ENCODE data around the gene SUV39H1. TPM values are rescaled to one million over a fixed set of nuclear protein-coding genes. Genes with fewer than 3 reads are reported as not detected.

SUV39H1 gene
- total RNA-seq, 1 donor from 2014 or later, result 0.21 TPM

DNA sequence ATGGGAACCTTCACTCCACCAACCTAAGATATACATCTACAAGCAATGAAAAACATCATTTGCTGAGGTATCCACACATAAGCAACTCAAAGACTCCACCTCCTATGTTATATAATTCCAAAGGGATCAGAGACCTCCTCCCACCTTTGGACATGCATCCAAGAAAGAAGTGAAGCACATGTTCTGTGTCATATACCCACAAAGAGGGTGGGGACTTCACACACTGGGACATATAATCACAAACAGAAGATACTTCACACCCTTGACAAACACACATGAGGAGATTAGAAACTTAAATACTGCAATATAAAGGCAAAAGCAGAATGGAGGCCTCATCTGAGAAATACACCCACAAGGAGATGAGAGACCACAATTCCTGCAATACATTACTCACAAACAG lies 25.4 kb downstream of the SUV39H1 start:
- Histone ChIP-seq H3K4me1 (no peaks in the 10 kb centered on the region), H3K36me3 (no peaks in the 10 kb centered on the region), H3K9me3 (no peaks in the 10 kb centered on the region), H3K4me3 (no peak overlapping the region), H3K27me3 (no peaks in the 10 kb centered on the region), H3K27ac (no peak overlapping the region)
- no peak for DNase-seq (ENCODE audit: low spot score in 2 of 2)
- TF ChIP-seq, protein P1, sequence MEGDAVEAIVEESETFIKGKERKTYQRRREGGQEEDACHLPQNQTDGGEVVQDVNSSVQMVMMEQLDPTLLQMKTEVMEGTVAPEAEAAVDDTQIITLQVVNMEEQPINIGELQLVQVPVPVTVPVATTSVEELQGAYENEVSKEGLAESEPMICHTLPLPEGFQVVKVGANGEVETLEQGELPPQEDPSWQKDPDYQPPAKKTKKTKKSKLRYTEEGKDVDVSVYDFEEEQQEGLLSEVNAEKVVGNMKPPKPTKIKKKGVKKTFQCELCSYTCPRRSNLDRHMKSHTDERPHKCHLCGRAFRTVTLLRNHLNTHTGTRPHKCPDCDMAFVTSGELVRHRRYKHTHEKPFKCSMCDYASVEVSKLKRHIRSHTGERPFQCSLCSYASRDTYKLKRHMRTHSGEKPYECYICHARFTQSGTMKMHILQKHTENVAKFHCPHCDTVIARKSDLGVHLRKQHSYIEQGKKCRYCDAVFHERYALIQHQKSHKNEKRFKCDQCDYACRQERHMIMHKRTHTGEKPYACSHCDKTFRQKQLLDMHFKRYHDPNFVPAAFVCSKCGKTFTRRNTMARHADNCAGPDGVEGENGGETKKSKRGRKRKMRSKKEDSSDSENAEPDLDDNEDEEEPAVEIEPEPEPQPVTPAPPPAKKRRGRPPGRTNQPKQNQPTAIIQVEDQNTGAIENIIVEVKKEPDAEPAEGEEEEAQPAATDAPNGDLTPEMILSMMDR (IDR thresholded peaks at IDR 0.05), result no peak
- intact Hi-C loops (cut with DNase I), result no loop called here

DNA sequence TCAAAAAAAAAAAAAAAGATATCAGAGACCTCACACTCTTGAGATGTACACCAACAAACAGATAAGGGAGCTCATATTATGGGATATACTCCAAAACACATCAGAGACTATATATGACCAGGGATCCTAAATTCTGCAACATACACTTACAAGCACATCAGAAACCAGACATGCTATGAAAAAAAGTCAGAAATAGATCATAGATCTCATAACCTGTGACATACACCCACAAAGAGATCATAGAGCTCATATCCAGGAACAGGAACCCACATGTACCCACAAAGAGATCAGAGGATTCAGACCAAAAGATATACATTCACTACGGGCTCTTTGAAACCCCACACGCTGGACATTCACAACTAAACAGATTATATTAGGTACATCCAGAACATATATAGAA lies 30.1 kb downstream of the SUV39H1 start:
- Histone ChIP-seq H3K4me1 (no peaks in the 10 kb centered on the region), H3K4me3 (no peak overlapping the region), H3K36me3 (no peaks in the 10 kb centered on the region), H3K27ac (no peak overlapping the region), H3K9me3 (no peaks in the 10 kb centered on the region), H3K27me3 (no peaks in the 10 kb centered on the region)
- intact Hi-C loops (cut with DNase I), result no loop called here
- no peak for DNase-seq (ENCODE audit: low spot score in 2 of 2)
- TF ChIP-seq, protein P1 (IDR thresholded peaks at IDR 0.05), result no peak

DNA sequence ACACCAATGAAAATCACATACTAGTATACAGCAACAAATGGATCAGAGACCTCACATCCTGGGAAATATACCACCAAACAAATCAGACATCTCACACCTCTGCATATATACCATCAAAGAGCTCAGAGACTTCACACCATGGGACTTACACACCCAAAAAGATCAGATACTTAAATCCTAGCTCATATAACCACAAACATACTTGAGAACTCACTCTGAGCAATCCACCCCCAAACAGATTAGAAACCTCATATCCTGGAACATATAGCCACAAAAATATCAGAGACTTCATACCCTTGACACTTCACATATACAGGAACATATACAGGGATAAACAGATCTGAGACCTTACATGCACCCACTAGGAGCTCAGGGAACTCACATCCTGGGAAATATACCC lies 32.1 kb downstream of the SUV39H1 start:
- Histone ChIP-seq H3K4me3 (no peak overlapping the region), H3K36me3 (no peaks in the 10 kb centered on the region), H3K4me1 (no peaks in the 10 kb centered on the region), H3K27ac (no peak overlapping the region), H3K27me3 (no peaks in the 10 kb centered on the region), H3K9me3 (no peaks in the 10 kb centered on the region)
- TF ChIP-seq, protein P1 (IDR thresholded peaks at IDR 0.05), result no peak
- intact Hi-C loops (cut with DNase I), result no loop called here
- no peak for DNase-seq (ENCODE audit: low spot score in 2 of 2)

DNA sequence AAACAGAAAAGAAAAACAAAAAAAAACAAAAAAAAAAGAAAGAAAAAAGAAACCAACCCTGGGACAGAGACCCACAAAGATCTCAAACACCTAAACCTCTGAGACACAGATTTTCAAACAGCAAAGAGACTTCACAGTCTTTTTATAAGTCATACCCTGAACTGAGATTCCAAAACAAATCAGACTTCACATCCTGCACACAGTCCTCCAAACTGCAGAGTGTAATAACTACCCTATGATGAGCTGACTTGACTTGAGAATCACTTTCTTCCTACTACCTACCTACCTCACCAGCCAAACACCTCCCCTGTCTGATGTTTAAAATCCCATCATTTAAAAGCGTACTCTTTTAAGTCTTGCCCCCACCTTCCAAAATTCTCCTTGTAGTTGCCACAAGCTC lies 39.8 kb downstream of the SUV39H1 start:
- no peak overlapping the region for H3K27ac ChIP-seq
- no peak overlapping the region for H3K4me3 ChIP-seq
- intact Hi-C loops (cut with DNase I), result loop anchor here (2.0 kb wide), 1 partner anchor 160 kb away; the partner anchor contains the start of genes PQBP1 and TIMM17B
- H3K27me3 ChIP-seq, result no peaks in the 10 kb centered on the region
- no peaks in the 10 kb centered on the region for H3K9me3 ChIP-seq
- no peaks in the 10 kb centered on the region for H3K36me3 ChIP-seq
- DNase-seq (ENCODE audit: low spot score in 2 of 2), result no peak
- no peaks in the 10 kb centered on the region for H3K4me1 ChIP-seq
- TF ChIP-seq, protein P1 (IDR thresholded peaks at IDR 0.05), result no peak

DNA sequence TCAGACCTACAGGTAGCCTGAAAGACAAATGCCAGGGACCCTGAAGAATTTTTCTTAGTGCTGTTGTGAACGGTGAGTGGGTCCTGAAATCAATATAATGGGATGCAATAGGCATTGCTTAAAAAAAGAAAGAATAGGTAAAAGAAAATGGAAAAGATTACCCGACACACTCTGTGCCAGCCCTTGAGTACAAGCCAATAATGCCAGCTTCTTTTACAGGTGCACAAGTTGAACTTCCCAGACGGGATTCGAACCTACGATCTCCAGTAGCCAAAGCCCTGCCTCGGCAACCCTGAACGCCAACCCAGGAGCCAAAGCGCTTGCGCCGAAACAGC lies 40.3 kb downstream of the SUV39H1 start:
- Histone ChIP-seq H3K27ac (no peak overlapping the region), H3K9me3 (no peaks in the 10 kb centered on the region), H3K36me3 (no peaks in the 10 kb centered on the region), H3K27me3 (no peaks in the 10 kb centered on the region), H3K4me1 (no peaks in the 10 kb centered on the region), H3K4me3 (peak overlapping the region; percentile 12 to 56)
- TF ChIP-seq, protein P1 (IDR thresholded peaks at IDR 0.05), result no peak
- intact Hi-C loops (cut with DNase I), result loop anchor here (1.0 to 2.0 kb wide), 3 partner anchors 41 to 160 kb away; partner anchors contain the start of genes PQBP1, SUV39H1 and TIMM17B
- no peak for DNase-seq (ENCODE audit: low spot score in 2 of 2)

Data from ascending aorta (tissue), 2 donors.